GM12892 (cell line): ENCODE data around the gene LRRC38.

ENCODE experiments used
- POLR2A ChIP-seq: IDR thresholded peaks from 2 replicates; pipeline ENCODE4 v1.6.1; 2011; ENCODE audit warnings: low read depth, low read length, control low read depth
- TAF1 ChIP-seq: IDR thresholded peaks from 2 replicates; pipeline ENCODE4 v1.6.1; 2011; ENCODE audit warnings: low read depth, mild to moderate bottlenecking, control low read depth, low read length, borderline replicate concordance

DNA sequence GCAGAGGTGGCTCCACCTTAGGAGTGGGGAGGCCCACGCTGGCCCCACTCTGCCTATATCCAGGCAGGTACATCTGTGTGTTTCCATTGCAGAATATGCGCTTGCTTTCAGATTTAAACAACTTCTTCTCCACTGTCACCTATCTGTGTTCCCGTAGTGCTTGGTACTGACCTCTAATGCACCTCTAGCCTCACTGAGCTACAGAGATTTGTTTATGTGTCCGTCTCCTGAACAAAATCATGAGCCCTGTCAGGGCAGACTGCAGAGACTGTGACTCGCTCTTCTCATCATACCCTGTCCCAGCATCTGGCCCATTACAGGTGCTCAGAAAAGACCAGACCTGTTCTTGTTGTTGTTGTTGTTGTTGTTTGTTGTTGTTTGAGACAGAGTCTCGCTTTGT, 14.5 kb upstream of the LRRC38 start:
- TF ChIP-seq POLR2A: no peak
- TF ChIP-seq TAF1: no peak
